Kidney glomerular epithelial cell (primary cell): ENCODE measurements around the gene LAMA1.

Experiments used
- DNase-seq: peaks from one replicate; lab custom pipeline; 2025; lab: John Stamatoyannopoulos, UW

LAMA1 gene

DNA sequence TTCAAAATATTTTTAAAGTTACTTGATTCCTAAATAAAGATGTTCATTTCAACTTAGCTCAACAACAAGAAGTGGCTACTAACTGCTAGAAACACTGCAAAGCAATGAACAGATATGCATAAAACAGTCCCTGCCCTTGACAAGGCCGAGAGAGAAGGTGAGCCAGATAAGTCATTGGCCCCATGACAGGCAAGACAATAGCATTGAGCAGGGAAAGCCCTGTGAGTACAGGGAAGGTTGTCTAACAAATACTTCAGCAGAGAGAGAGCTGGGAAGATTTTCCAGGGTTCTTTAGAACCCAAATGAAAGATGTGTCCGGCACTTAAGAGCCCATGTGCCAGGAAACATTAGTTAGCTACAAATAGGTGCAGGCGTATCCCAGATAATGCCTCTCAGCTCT lies 4.7 kb downstream of the LAMA1 start:
- DNase-seq: no peak

GRCh38 chr18:7111134-7111533 lies 6.5 kb downstream of the LAMA1 start:
- DNase-seq: no peak

GRCh38 chr18:7105943-7106342 lies 11.7 kb downstream of the LAMA1 start:
- no peak for DNase-seq

- DNase-seq: no peak
These were observed 12.3 kb downstream of the LAMA1 start for GRCh38 chr18:7105268-7105667.

DNA sequence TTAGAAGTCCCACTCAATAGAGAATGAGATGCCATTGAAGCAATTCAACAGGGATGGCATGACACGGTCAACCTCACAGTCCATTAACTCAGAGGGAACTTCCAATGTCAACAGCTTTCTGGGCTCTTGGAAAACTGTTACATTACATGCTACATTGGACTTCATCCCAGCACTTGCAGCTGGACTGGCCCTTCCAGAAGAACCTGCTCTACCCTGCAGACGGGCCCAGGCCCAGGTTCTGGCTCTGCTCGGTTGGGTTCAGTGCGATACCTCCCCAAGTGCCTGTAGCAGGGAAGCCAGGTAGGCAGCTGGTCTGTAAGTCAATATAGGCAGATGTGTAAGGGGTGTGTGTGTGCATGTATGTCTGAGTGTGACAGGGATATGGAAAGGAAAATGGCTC lies 12.9 kb downstream of the LAMA1 start:
- DNase-seq: peak; percentile 39

DNA sequence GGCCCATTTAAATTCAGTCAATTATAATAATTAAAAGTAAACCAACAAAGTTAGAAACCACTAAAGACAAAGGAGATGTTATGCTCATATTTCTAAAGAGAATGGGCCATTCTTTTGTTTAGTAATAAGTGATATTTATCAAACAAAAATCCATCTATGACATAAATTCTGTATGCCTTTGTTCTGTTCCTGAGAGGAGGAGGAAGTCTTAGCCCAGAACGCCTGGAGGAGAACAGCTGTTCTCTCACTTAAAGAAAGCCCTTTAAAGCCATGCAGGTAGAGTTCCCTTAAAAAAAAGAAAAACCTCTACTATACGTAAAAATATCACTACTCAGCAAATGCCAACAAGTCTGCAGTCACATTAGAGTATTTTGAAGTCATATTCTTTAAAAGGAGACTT lies 15.5 kb downstream of the LAMA1 start:
- no peak for DNase-seq

DNA sequence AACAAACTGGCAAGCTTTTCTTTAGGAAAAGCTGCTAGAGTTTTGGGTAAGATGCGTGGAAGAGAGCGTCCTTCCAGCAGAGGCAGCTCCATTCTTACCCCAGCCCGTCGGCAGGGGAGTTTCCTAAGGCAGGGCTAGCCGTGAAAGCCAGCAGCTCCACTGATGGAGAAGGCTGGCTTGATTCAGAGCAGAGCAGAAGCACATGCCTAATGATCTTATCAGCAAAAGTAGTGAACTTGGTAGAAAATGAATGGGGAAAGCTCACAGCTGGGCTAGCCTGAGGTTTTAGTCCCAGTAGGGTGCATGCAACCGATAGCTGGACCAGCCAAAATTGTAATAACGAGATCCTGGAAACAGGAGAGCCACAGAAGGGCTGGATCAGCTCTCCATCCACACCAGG lies 20.8 kb downstream of the LAMA1 start:
- DNase-seq: no peak

DNA sequence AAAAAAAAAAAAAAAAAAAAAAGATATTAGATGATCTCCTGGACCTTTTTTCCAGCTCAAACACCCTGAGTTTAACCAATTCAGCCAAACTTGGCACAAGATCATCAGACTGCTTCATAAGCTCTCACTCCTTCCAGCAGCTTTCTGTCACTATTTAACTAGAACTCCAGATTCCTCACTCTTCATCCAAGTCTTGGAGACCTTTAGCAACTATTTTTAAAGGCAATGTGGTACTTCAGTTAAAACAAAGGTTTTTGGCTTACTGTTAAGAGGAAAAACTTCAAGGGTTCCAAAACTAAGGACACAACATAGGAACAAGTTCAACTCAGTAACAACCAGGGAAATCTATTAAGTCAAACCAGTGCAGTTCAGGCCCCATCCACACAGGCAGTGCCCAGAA lies 23.2 kb downstream of the LAMA1 start:
- peak; percentile 21 for DNase-seq

GRCh38 chr18:7090771-7091170 lies 26.8 kb downstream of the LAMA1 start:
- no peak for DNase-seq

GRCh38 chr18:7089369-7089768 lies 28.2 kb downstream of the LAMA1 start:
- no peak for DNase-seq

DNA sequence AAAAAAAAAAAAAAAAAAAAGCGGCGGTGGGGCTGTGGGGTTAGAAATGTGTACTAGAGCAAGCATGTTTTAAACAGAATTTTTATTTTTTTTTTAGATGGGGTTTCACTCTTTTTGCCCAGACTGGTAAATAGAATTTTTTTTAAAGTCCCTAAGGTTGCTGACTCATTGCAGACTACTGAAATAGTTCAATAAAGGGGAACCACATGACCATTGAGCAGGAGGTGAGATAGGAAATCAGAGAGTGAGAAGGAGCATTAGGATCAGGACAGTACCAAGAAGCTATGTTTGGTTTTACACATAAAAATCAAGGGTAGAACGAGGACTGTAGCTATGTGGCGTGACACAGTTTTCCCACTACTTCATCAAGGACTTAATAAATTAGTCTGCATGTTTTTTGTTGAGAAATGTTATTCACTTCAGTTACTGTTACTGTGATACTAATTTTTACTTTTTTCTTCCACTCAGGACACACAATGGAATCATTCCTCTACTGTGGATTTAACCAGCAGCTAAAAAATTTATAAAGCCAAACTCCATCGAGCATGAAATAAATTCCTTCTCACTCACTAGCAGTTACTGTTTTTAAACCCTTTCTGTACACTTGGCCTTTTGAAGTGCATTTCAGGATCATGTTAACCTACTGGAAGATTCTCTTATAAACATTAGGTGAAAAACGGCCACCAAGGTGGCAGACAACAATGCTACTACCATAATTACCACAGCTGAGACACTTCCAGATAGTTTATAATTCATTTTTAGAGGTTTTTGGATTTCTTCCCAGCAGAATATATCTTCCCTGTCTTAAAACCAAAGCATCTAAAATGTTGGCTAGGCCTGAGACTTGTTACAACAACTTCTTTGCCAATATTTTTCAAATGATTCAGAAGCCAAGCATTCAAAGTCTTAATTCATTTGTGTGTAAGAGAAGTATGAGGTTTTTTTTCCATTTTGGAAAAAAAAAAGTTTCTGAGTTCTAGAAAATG lies 33.2 kb downstream of the LAMA1 start:
- DNase-seq: peak; percentile 77

- peak; percentile 26 for DNase-seq
These were observed 34.9 kb downstream of the LAMA1 start for GRCh38 chr18:7082671-7083070.

- DNase-seq: no peak
These were observed 38.4 kb downstream of the LAMA1 start for GRCh38 chr18:7079231-7079630.

DNA sequence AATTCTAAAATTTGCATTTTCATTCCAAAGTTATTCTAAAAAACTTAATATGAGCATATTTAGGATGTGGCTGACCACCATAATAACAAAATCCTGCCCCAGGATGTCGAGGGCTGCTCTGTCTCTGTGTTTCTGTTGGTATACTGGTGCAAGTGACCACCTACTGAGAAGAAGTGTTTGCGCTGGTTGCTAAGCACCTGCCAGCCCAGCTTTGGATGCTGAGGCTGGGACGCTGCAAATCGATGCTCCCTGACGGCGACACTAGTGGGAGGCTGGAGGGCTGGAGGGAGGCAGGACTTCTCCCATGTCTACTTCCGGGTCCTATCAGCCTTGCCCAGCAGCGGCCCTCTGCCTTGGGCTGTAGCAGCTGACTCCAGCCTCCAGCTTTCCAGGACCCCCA lies 45.0 kb downstream of the LAMA1 start:
- no peak for DNase-seq

GRCh38 chr18:7071600-7071999 lies 46.0 kb downstream of the LAMA1 start:
- DNase-seq: no peak

DNA sequence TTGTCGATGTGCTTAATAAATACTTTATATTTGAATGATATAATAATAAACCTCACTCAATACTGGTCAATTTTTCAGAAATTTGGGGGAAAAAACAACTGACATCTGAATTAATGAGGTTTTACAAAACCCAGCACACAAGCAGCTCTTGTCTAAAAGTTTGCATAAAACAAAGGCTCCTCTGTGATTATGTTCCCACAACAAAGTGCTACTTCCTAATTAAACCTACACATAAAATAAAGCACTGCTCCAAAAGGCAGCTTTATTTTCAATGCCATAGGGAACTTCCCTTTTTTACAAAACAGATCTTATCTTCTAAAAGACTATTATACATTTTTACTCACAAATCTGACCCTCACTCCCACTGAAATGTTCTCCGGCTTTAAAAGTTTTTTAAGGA lies 47.1 kb downstream of the LAMA1 start:
- no peak for DNase-seq

GRCh38 chr18:7068871-7069590 lies 48.6 kb downstream of the LAMA1 start:
- no peak for DNase-seq

- no peak for DNase-seq
These were observed 50.5 kb downstream of the LAMA1 start for GRCh38 chr18:7066965-7067555.

GRCh38 chr18:7065736-7066135 lies 51.9 kb downstream of the LAMA1 start:
- no peak for DNase-seq

DNA sequence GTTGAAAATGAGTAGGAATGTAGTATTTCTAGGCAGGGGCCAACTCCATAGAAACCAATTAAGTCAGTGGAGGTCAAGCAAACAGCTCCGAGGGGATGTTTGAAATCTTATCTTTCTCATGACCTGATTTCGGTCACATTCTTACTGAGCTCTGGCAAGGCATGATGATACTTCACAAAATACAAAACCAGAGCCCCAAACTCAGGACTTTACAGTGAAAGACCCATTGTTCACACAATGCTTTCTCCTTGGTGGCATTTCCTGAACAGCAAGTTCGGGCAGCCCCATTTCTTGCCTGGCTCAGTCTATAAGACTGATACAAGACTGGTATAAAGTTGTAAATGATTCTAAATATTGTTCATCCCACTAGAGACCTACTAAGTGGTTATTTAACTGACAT lies 53.3 kb downstream of the LAMA1 start:
- no peak for DNase-seq

DNA sequence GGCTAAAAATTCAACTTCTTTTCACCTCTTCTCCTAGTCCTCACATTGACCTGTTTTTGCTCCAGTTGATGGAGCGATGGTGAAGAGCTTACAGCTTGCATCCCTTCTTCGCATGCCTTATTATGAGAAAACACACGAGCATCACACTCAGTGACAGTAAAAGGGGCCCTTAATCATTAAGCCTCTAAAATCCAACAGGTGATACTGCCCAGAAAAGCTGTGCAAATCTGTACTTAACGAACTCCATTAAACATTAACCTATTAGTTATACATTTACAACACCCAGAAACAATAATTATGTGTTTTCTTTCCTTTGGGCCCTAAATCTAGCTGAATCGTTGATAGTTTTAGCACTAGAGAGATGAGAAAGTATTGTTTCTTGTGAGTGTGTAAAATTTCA lies 54.8 kb downstream of the LAMA1 start:
- no peak for DNase-seq

- DNase-seq: no peak
These were observed 55.4 kb downstream of the LAMA1 start for GRCh38 chr18:7062236-7062635.

- peak; percentile 40 for DNase-seq
These were observed 58.3 kb downstream of the LAMA1 start for GRCh38 chr18:7059276-7059675.
